Parathyroid adenoma (tissue), 2 donors: ENCODE measurements around the gene CCNJL.
A peak's percentile ranks its signal among the peaks of the same experiment; 100 is the strongest.

Source experiments
- H2AFZ ChIP-seq: fragments of 300-600 bp; sonication (generic); one replicate; pipeline ENCODE4 v1.7.0; 2017; ENCODE audit warnings: antibody characterized with exemption, mild to moderate bottlenecking
- H3K27ac ChIP-seq: fragments of 300-600 bp; sonication (generic); one replicate; pipeline ENCODE4 v1.7.0; 2017
- H3K27me3 ChIP-seq: fragments of 300-600 bp; sonication (generic); one replicate; pipeline ENCODE4 v1.7.0; 2017; ENCODE audit warnings: low read length; ENCODE audit not compliant: control insufficient read depth, insufficient read depth
- H3K36me3 ChIP-seq: fragments of 300-600 bp; sonication (generic); one replicate; pipeline ENCODE4 v1.7.0; 2017; ENCODE audit warnings: low read length; ENCODE audit not compliant: control insufficient read depth, insufficient read depth
- H3K4me1 ChIP-seq: fragments of 300-600 bp; sonication (generic); one replicate; pipeline ENCODE4 v1.7.0; 2017; ENCODE audit warnings: control low read depth
- H3K4me2 ChIP-seq: fragments of 300-600 bp; sonication (generic); one replicate; pipeline ENCODE4 v1.7.0; 2017; ENCODE audit warnings: low read length
- H3K4me3 ChIP-seq: fragments of 300-600 bp; sonication (generic); one replicate; pipeline ENCODE4 v1.7.0; 2017; ENCODE audit warnings: low read depth, low read length
- H3K79me2 ChIP-seq: fragments of 300-600 bp; sonication (generic); one replicate; pipeline ENCODE4 v1.7.0; 2017; ENCODE audit warnings: control low read depth
- H3K9ac ChIP-seq: fragments of 300-600 bp; sonication (generic); one replicate; pipeline ENCODE4 v1.7.0; 2017; ENCODE audit warnings: mild to moderate bottlenecking
- H3K9me3 ChIP-seq: fragments of 300-600 bp; sonication (generic); one replicate; pipeline ENCODE4 v1.7.0; 2017; ENCODE audit warnings: low read length; ENCODE audit not compliant: control insufficient read depth
- TF ChIP-seq, protein P1 (sequence below): fragments of 300-600 bp; sonication (generic); IDR thresholded peaks from one replicate; pipeline ENCODE4 v1.7.0; 2017; ENCODE audit warnings: antibody characterized with exemption, mild to moderate bottlenecking
- donor health status: primary hyperparathyroidism.

Gene CCNJL

DNA sequence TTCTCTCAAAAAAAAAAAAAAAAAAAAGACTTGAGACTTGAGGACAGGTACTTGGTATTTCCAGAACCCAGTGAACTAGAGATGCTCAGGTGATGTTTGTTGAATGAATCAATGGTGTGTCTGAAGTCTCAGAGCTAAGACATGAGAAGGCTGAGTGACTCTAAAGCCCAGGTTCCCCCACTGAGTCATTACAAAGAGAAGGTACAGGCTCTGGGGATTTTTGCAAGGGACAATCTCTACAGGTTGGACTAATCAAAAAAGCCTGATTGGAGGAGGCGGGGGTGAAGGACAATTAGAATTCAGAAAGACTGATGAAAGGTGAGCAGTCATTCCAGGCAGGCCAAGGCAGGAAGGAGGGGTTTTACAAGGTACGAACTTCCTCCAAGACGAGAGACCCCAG lies 91.3 kb downstream of the CCNJL start:
- Histone ChIP-seq H3K4me3 (no peak overlapping the region), H3K4me1 (no peaks in the 10 kb centered on the region), H2AFZ (no peak overlapping the region), H3K4me2 (no peak overlapping the region), H3K79me2 (no peaks in the 10 kb centered on the region), H3K27ac (no peak overlapping the region), H3K9me3 (no peaks in the 10 kb centered on the region), H3K9ac (no peak overlapping the region), H3K36me3 (no peaks in the 10 kb centered on the region), H3K27me3 (no peaks in the 10 kb centered on the region)
- TF ChIP-seq, protein P1, sequence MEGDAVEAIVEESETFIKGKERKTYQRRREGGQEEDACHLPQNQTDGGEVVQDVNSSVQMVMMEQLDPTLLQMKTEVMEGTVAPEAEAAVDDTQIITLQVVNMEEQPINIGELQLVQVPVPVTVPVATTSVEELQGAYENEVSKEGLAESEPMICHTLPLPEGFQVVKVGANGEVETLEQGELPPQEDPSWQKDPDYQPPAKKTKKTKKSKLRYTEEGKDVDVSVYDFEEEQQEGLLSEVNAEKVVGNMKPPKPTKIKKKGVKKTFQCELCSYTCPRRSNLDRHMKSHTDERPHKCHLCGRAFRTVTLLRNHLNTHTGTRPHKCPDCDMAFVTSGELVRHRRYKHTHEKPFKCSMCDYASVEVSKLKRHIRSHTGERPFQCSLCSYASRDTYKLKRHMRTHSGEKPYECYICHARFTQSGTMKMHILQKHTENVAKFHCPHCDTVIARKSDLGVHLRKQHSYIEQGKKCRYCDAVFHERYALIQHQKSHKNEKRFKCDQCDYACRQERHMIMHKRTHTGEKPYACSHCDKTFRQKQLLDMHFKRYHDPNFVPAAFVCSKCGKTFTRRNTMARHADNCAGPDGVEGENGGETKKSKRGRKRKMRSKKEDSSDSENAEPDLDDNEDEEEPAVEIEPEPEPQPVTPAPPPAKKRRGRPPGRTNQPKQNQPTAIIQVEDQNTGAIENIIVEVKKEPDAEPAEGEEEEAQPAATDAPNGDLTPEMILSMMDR: no peak

DNA sequence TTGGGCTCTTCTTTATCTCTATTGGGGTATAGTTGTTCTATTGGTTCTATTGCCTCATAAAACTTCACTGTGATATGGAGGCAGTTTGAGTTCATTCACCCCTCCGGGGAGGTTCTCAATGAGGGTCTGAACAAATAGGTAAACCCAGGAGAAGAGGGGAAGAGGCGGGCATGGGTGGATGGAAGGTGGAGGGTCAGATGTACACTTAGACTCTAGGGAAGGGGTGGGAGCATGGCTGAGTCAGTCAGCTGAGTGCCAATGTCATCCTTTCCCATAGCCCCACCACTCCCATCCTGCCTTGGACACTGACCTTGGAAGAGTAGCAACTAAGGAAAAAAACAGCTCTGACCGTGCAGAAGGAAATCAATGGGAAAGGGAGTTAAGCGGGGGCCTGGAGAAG lies 93.0 kb downstream of the CCNJL start:
- H3K9ac ChIP-seq: no peak overlapping the region
- TF ChIP-seq, protein P1: no peak
- no peaks in the 10 kb centered on the region for H3K27me3 ChIP-seq
- no peak overlapping the region for H3K4me2 ChIP-seq
- H3K4me1 ChIP-seq: no peaks in the 10 kb centered on the region
- no peaks in the 10 kb centered on the region for H3K79me2 ChIP-seq
- H3K27ac ChIP-seq: no peak overlapping the region
- H2AFZ ChIP-seq: no peak overlapping the region
- H3K4me3 ChIP-seq: no peak overlapping the region
- H3K36me3 ChIP-seq: no peaks in the 10 kb centered on the region
- H3K9me3 ChIP-seq: no peaks in the 10 kb centered on the region

- Histone ChIP-seq H3K36me3 (no peaks in the 10 kb centered on the region), H3K27me3 (no peaks in the 10 kb centered on the region), H3K79me2 (no peaks in the 10 kb centered on the region), H3K4me3 (no peak overlapping the region), H3K27ac (no peak overlapping the region), H3K4me1 (peaks cover 3% of the 10 kb centered on the region), H2AFZ (peak overlapping the region; percentile 44), H3K4me2 (no peak overlapping the region), H3K9me3 (no peaks in the 10 kb centered on the region), H3K9ac (no peak overlapping the region)
- TF ChIP-seq, protein P1: no peak
Measured at GRCh38 chr5:160213537-160213936, 98.8 kb downstream of the CCNJL start.

DNA sequence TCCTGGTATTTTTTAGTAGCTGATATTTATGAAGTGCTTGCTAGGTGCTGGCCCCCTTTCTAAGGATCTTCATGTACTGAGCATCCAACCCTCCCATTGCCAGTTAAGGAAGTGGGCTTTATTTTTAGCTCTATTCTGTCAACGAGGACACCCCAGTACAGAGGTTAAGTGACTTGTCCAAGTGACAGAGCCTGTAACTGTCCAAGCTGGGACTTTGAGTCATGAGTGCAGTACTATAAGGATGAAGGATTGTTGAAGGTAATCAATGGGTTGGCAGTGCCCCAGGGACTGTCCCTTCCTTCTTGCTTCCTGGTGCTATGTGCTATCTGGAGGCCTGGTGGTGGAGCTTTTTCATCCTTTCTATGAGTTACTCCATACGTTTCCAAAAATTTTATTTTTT lies 101.0 kb downstream of the CCNJL start:
- H3K4me1 ChIP-seq: peaks cover 3% of the 10 kb centered on the region

GRCh38 chr5:160210606-160211005 lies 101.8 kb downstream of the CCNJL start:
- no peak overlapping the region for H3K27ac ChIP-seq

More for the DNA sequence above, 101.0 kb downstream of the CCNJL start:
- TF ChIP-seq, protein P1: no peak
- Histone ChIP-seq H3K4me2 (no peak overlapping the region), H3K79me2 (no peaks in the 10 kb centered on the region), H2AFZ (no peak overlapping the region), H3K9me3 (no peaks in the 10 kb centered on the region), H3K4me3 (no peak overlapping the region), H3K9ac (no peak overlapping the region), H3K36me3 (no peaks in the 10 kb centered on the region), H3K27me3 (no peaks in the 10 kb centered on the region), H3K27ac (no peak overlapping the region)

More at GRCh38 chr5:160210606-160211005, 101.8 kb downstream of the CCNJL start:
- Histone ChIP-seq H3K79me2 (no peaks in the 10 kb centered on the region), H3K4me3 (no peak overlapping the region), H2AFZ (peak overlapping the region; percentile 35), H3K4me2 (no peak overlapping the region), H3K9ac (no peak overlapping the region), H3K4me1 (peaks cover 4% of the 10 kb centered on the region), H3K36me3 (no peaks in the 10 kb centered on the region), H3K9me3 (no peaks in the 10 kb centered on the region), H3K27me3 (no peaks in the 10 kb centered on the region)
- TF ChIP-seq, protein P1: no peak
